Stimulated activated CD8-positive, alpha-beta memory T cell treated with anti-CD3 and anti-CD28 coated beads, Interleukin-7, amount 100 ng/mL, for 1 hour (primary cell): ENCODE results near the gene EVPLL.
"Not testable (repeated sequence)": the region's sequence is repeated elsewhere in the genome, so short reads cannot be mapped to it uniquely, and the experiment has no call there.

Experiments used
- DNase-seq, 2 donors: peaks; one replicate each; pipeline ENCODE4 v3.0.0-alpha.2; 2020; ENCODE audit warnings: low read depth in 2 of 2

EVPLL gene

DNA sequence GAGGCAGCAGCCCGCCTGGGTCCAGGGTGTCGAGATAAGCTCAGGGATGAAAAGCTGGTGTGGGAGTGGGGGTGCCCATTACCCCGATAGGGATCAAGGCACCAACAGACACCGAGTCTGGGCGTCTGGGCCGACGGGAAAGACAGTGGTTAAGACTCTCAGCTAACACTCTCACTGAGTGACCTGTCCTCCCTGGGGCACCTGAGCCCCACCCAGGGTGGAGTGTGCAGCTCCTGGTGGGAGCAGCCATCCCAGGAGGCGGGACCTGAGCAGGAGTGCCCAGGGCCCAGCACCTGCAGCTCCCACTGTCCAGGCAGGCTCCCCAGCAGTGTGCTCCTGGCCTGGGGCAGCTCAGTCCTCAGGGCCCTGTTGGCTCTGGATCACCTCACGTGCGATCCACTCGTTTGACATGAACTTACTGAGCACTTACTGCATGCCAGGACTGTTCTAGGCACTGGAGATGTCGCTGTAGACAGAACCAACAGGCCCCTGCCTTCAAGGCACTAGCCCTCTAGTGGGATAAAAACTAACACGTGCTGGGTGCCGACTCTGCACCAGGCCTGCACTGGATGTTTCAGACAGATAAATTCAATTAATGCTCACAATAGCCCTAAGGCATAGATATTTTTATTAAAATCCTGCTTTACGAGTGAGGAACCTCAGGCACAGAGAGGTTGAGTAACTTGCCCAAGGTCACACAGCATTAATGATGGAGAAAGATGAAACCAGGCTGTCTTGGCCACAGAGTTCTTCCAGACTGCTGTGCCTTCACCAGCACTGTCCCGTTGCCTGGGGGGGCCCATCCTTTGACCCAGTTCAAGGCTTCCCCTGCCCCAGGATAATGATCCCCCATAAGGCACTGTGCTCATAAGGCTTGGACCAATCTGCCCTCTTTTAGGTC, 1.9 kb downstream of the EVPLL start:
- no peak for DNase-seq

DNA sequence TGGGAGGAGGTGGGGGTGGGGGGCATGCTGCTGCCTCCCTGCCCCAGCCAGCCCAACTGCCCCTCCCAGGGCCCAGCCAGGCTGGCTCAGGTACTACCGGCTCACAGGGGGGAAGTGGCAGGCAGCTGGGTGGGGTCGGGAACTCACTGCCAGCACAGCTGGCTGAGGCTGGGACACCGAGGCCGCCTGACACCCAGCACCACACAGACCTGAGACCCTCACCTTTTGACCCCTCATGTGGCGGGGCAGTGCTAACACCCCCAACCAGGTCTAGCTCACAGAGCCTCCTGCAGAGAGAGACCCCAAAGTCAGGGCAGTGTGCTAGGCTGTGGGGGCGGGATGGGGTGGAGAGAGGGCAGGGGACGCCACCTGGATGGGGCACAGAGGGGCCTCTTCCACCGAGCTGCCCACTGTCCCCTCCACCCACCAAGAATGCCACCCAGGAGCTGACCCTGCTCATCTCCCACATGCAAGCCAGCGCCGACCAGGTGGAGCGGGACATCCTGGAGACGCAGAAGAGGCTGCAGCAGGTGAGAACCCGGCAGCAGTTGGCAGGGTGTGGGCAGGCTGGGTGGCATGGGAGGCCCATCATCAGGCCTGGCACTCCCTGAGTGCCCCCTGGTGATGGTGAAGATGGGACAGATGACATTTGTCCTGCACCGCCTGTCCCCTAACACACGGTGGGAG, 3.0 kb downstream of the EVPLL start:
- DNase-seq: no peak

- DNase-seq: no peak
Measured at GRCh38 chr17:18381158-18381952, 3.8 kb downstream of the EVPLL start.

DNA sequence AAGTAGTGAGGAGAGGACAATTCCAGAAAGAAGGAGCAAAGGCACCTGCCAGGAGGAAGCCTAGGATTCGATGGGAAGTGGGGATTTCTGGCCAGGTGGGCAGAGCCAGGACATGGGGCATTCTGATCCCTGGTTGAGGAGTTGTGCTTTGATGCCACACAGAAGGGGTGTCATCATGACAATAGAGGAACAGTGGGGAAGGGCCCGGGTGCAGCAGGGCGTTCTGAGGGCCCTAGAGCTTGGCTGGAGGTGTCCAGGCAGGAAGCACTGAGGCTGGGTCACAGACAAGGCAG, 4.3 kb downstream of the EVPLL start:
- DNase-seq: no peak

DNA sequence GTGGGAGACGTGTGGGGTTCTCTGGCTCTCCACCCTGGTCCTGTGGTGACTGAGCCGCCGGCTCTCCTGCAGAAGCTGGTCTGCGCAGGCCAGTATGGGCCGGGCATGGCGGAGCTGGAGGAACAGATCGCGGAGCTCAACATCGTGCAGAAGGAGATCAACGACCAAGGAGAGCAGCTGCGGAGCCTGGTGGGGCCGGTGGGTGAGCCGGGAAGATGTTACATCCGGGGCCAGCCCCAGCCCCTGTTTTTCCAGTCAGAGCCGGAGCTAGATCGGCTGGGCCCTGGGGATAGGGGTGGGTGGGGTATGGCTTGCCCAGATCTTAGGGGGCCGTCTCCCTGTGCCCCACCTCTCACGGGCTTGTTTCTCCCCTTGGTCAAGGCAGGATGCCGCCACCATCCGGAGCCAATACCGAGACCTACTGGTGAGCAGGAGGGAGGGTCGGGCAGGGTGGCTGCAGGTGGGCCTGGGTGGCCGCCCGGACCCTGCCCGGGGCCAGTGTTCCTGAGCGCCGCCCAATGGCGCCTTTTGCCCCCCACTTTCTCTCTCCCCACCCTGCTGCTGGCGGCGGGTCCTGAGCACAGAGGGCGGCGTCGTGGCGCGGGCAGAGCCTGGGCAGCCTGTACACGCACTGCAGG, 5.0 kb downstream of the EVPLL start:
- DNase-seq: no peak

DNA sequence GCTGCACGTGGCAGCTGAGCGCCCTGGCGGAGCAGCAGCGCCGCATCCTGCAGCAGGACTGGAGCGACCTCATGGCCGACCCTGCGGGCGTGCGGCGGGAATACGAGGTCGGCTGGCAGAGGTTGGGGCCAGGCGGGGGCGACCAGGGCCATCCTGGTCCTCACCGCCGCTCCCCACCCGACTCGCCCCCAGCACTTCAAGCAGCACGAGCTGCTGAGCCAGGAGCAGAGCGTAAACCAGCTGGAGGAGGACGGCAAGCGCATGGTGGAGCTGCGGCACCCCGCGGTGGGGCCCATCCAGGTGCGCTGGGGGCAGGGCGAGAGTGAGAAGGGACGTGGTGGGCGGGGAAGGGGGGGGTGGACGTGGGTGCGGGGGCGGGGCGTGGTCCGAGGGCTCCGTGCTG, 5.5 kb downstream of the EVPLL start:
- DNase-seq: not testable (repeated sequence)

DNA sequence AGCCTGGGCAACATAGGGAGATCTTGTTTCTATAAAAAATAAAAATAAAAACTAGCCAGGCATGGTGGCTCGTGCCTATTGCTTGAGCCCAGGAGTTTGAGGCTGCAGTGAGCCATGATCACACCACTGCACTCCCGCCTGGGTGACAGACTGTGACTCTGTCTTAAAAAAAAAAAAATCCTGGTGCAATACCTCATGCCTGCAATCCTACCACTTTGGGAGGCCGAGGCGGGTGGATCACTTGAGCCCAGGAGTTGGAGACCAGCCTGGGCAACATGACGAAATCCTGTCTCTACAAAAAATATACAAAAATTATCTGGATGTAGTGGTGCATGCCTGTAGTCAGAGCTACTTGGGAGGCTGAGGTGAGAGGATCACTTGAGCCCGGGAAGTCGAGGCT, 6.7 kb downstream of the EVPLL start:
- not testable (repeated sequence) for DNase-seq

DNA sequence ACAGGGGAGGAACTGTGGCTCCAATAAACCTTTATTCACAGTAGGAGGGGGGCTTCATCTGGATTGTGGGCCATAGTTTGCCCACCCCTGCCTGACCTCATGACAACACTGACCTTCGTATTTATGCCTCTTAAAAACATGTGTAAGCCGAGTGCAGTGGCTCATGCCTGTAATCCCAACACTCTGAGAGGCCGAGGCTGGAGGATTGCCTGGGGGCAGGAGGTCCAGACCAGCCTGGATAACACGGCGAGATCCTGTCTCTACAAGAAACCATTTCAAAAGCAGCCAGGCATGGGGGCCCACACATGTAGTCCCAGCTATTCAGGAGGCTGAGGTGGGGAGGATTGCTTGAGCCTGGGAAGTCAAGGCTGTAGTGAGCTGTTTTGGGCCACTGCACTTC, 10.0 kb downstream of the EVPLL start:
- not testable (repeated sequence) for DNase-seq

GRCh38 chr17:18388266-18388665, 10.7 kb downstream of the EVPLL start:
- not testable (repeated sequence) for DNase-seq

DNA sequence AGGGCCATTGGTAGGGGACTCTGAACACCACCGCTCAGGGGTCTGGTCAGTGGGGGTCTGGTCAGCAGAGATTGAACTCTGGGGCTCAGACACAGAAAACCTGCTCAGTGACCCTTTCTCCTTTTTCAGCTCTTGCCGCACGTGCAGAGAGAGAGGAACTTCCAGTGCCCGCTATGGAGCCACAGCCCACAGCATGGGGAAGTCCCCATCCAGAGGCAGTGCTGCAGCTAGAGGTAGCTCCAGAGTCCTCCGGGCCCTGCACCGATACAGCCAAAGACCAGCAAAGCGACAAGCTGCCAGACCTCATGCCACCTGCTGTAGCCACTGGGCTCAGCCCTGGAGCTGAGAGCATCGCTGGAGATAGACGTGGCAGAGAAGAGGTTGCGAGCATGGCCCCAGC, 11.2 kb downstream of the EVPLL start:
- not testable (repeated sequence) for DNase-seq

- not testable (repeated sequence) for DNase-seq
Measured at GRCh38 chr17:18401872-18402590, 24.5 kb downstream of the EVPLL start.

- DNase-seq: not testable (repeated sequence)
Measured at GRCh38 chr17:18403166-18403565, 25.6 kb downstream of the EVPLL start.

GRCh38 chr17:18403604-18404003, 26.0 kb downstream of the EVPLL start:
- DNase-seq: not testable (repeated sequence)

GRCh38 chr17:18408906-18409305, 31.3 kb downstream of the EVPLL start:
- DNase-seq: not testable (repeated sequence)

DNA sequence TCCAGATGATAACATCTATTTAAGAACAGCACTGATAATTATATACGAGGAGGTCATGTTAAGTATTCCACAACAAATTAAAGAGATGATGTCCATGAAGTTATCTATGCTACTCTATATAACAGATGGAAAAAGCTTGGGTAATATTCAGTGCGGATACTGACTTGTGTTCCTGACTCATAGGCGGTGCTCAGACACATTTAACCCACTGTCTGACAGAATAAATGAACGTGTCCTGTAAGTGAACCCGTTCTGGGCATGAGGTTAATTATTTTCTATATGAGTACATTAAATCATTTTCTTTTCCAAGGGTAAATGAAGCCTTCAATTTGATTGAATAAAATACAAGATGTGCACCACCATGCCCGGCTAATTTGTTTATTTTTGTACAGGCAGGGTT, 31.7 kb downstream of the EVPLL start:
- DNase-seq: not testable (repeated sequence)

- DNase-seq: not testable (repeated sequence)
Measured at GRCh38 chr17:18410736-18411135, 33.2 kb downstream of the EVPLL start.

DNA sequence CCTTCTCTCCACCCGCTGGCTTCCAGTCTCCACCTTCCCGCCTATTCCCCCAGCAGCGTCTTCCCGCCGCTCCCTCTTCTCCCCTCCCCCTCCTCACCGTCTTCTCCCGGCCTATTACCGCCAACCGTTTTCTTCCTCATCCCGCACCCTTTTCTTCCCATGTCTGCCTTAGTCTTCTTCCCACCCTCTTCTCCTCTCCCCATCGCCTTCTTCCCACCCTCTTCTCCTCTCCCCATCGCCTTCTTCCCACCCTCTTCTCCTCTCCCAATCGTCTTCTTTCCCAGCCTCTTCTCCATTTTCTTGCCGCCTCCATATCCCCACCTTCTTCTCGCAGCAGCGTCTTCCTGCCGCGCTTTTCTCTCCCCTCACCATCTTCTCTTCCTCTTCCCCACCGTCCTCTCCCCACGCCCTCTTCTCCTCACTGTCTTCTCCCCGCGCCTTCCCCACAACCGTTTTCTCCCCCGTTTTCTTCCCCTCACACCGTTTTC, 33.8 kb downstream of the EVPLL start:
- not testable (repeated sequence) for DNase-seq

DNA sequence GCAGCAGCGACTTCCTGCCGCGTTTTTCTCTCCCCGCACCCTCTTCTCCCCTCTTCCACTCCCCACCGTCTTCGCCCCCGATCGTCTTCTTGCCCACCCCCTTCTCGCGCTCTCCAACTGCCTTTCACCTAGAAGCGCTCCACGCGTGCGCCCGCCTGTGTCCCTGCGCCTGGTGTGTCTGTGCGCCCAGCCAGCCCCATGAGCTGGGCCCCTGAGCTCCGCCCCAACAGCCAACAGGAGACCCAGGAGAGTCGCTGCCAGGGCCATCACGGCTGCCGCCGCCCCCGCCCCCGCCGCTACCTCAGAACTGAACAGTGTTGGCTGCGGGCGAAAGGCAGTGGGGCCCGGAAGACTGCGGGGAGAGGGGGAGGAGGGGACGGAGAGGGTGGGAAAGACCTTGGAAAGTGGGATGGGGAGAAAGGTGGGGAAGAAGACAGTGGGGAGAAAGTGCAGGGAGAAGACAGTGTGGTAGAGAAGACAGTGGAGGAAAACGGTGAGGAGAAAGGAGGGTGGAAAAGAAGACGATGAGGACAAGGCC, 34.5 kb downstream of the EVPLL start:
- not testable (repeated sequence) for DNase-seq

GRCh38 chr17:18421521-18421920, 43.9 kb downstream of the EVPLL start:
- DNase-seq: not testable (repeated sequence)

DNA sequence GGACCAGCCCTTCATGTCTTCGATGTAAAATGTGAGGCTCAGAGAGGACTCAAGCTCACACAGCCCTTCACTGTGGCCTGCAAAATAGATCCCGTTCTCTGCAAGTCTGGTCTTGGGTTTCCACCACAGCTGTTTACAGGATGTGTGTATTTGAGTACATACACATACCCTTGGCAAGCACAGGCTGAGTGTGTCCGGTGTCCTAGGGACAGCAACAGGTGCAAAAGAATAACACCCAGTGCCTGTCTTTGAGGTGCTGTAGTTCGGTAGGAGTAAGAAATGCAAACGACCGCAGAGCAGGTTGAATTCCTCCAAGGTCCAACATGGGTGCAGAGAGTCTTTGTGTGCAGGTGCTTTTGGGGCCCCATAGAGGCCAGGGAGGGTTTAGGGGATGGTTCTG, 44.9 kb downstream of the EVPLL start:
- not testable (repeated sequence) for DNase-seq

DNA sequence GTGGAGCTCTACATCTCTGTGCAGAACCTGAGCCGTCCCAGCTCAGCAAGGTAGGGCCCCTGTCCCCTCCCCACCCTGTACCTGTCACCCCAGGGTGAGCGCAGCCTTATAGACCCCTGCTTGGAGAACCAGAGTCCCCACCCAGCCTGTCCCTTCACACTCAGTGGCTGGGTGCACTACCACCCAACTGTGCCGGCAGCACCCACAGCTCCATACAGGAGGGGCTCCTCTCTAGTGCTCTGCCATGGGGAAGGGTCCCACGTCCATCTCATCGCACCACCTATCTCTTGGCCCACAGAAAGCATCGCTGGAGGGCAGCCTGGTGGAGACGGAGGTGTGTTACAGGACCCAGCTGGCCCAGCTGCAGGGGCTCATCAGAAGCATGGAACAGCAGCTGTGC, 45.4 kb downstream of the EVPLL start:
- DNase-seq: not testable (repeated sequence)
